Transverse colon (tissue), 4 donors: ENCODE measurements around the gene CGREF1. TPM values are rescaled to one million over a fixed set of nuclear protein-coding genes. Genes with fewer than 3 reads are reported as not detected.

Source experiments
- DNase-seq: peaks from one replicate; pipeline ENCODE4 v3.0.0-alpha.2; 2019
- H3K27ac ChIP-seq, 4 donors: fragments of 200-600 bp; sonication (generic); 2 replicates each; pipeline ENCODE4 v1.5.1; 2016 to 2018; ENCODE audit warnings: inconsistent platforms in 4 of 4
- H3K27me3 ChIP-seq: fragments of 200-600 bp; sonication (generic); 2 replicates; pipeline ENCODE4 v1.5.1; 2017; ENCODE audit warnings: inconsistent platforms
- H3K36me3 ChIP-seq, 4 donors: fragments of 200-600 bp; sonication (generic); 2 replicates each; pipeline ENCODE4 v1.5.1; 2017 to 2019; ENCODE audit warnings: inconsistent platforms in 4 of 4
- H3K4me1 ChIP-seq, 4 donors: fragments of 200-600 bp; sonication (generic); 2 replicates each; pipeline ENCODE4 v1.5.1; 2017 to 2020; ENCODE audit warnings: inconsistent platforms in 4 of 4
- H3K4me3 ChIP-seq, 4 donors: fragments of 200-600 bp; sonication (generic); 1 replicate in 1 of 4; 2 replicates in 3 of 4; pipeline versions ENCODE4 v1.5.1 to v1.6.1; 2017 to 2019; ENCODE audit warnings: inconsistent platforms in 4 of 4
- H3K9me3 ChIP-seq, 2 donors: fragments of 200-600 bp; sonication (generic); 2 replicates each; pipeline ENCODE4 v1.5.1; 2017 to 2019; ENCODE audit warnings: inconsistent platforms in 2 of 2
- EP300 ChIP-seq: sonication (generic); formaldehyde crosslinking; IDR thresholded peaks from one replicate; pipeline ENCODE4 v1.6.1; 2017; ENCODE audit warnings: antibody characterized with exemption, low read depth
- POLR2A ChIP-seq: fragments of 450-650 bp; IDR thresholded peaks from one replicate; pipeline ENCODE4 v1.6.1; 2016; ENCODE audit warnings: antibody characterized with exemption, mild to moderate bottlenecking, moderate library complexity
- POLR2AphosphoS5 ChIP-seq, 3 donors: sonication (generic); formaldehyde crosslinking; IDR thresholded peaks; one replicate each; pipeline ENCODE4 v1.6.1; 2016; ENCODE audit warnings: antibody characterized with exemption in 3 of 3
- WGBS, 2 donors: methylation state at CpG; one replicate each; pipeline ENCODE4 v1.1.5; 2018; ENCODE audit warnings: low coverage in 1 of 2; 5-methylcytosine and 5-hydroxymethylcytosine counted together
- in situ Hi-C, 4 donors: fragments of 200-750 bp; cut with MboI; loops; one replicate each; pipeline versions ENCODE4 v1.15.0 to v1.15.1; 2017; ENCODE audit warnings: low sequenced_read_pairs in 3 of 4, low pct_ligation_motif_present in 1 of 4, low pct_unique_long_range_greater_than_20kb in 1 of 4
- intact Hi-C: fragments of 100-400 bp; cut with DNase I; formaldehyde crosslinking; loops from one replicate; pipeline ENCODE4 v1.15.1; 2023; ENCODE audit warnings: low total_unique reads
- total RNA-seq, 4 donors: library from RNA; depleted of rRNA; stranded (reverse); fragments of >200 nt; gene quantifications; one replicate each; pipeline ENCODE4 v1.1.0, GENCODE V29; 2016
- TF ChIP-seq, protein P1 (sequence below), 5 experiments: fragments of 200-600 bp in 3 of 5; fragments of 450-650 bp in 2 of 5; sonication (generic) in 3 of 5; IDR thresholded peaks; 1 replicate in 2 of 5; 2 replicates in 3 of 5; pipeline ENCODE4 v1.5.1; 2016 to 2017; ENCODE audit warnings: antibody characterized with exemption in 5 of 5, inconsistent platforms in 3 of 5, mild to moderate bottlenecking in 2 of 5, moderate library complexity in 1 of 5

Gene CGREF1
- total RNA-seq, 4 donors from 2014 or later, result 0.27 to 4.9 (median 1.1) TPM; not detected in 1

DNA sequence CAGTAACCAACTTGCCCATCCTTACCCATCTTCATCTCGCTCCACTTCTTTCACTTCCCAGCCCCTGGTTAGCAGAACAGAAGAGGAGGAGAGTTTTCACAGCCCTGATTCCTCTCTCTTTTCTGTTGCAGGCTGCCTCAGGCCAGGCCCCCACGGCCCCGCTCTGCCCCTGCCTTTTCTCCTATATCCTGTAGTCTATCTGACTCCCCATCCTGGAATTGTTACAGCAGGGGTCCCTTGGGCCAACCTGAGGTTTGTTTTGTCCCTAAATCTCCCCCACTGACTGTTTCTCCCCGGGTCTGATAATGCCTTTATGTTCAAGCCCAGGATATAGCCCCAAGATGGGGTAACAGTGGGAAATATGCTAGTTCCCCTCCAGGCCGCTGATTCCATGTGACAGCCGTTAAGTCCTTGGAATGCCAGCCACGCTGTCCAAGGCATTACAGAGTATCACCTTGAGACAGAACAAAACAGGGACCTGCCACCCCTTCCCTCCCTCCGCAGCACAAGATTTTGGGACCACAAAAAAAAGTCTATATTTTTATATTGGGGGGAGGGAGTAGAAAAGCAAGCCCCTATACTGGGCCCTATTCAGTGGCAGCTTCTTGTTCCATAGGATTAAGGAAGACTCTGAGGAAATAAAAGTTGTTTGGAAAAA, 48.8 kb downstream of the CGREF1 start:
- intact Hi-C loops (no loop called here), in situ Hi-C loops (no loop called here)
- H3K36me3 ChIP-seq, result no peaks in the 10 kb centered on the region
- peak overlapping the region in 2 of 4 donors; percentile 78 to 98 for H3K4me3 ChIP-seq
- H3K4me1 ChIP-seq, result peaks cover 15 to 52% (median 38%) of the 10 kb centered on the region in 4 donors
- H3K27me3 ChIP-seq, result no peaks in the 10 kb centered on the region
- TF ChIP-seq POLR2AphosphoS5 (IDR thresholded peaks at IDR 0.05) (no peak), POLR2A (no peak), EP300 (no peak)
- TF ChIP-seq, protein P1, sequence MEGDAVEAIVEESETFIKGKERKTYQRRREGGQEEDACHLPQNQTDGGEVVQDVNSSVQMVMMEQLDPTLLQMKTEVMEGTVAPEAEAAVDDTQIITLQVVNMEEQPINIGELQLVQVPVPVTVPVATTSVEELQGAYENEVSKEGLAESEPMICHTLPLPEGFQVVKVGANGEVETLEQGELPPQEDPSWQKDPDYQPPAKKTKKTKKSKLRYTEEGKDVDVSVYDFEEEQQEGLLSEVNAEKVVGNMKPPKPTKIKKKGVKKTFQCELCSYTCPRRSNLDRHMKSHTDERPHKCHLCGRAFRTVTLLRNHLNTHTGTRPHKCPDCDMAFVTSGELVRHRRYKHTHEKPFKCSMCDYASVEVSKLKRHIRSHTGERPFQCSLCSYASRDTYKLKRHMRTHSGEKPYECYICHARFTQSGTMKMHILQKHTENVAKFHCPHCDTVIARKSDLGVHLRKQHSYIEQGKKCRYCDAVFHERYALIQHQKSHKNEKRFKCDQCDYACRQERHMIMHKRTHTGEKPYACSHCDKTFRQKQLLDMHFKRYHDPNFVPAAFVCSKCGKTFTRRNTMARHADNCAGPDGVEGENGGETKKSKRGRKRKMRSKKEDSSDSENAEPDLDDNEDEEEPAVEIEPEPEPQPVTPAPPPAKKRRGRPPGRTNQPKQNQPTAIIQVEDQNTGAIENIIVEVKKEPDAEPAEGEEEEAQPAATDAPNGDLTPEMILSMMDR (IDR thresholded peaks at IDR 0.05), result no peak
- peak overlapping the region; percentile 92 to 96 (median 95) for H3K27ac ChIP-seq
- DNase-seq, result no peak
- no peaks in the 10 kb centered on the region for H3K9me3 ChIP-seq
- 83 to 88% methylated on average over 5 to 8 of the region's 8 CpGs for WGBS, 2 donors

DNA sequence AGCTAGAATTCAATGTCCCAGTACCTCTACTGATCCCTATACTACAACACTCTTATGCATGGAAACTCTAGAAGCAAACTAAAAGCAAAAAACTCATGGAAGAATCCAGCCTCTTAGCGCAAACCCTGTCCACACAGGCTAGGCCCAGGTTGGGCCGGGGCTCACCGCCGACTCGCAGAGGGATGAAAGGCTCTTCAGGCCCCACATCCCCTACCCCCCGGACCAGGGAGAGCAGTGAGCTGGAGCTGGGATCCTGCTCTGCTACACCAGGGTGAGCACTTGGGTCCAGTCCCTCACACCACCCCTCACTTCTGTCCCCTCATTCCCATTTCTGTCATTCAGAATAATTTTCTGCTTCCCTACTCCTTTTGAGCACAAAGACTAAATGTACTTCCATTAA, 49.5 kb downstream of the CGREF1 start:
- no peak overlapping the region for H3K4me3 ChIP-seq
- no peak for DNase-seq
- H3K4me1 ChIP-seq, result peaks cover 15 to 46% (median 34%) of the 10 kb centered on the region in 4 donors
- intact Hi-C loops (no loop called here), in situ Hi-C loops (no loop called here)
- no peaks in the 10 kb centered on the region for H3K9me3 ChIP-seq
- no peaks in the 10 kb centered on the region for H3K27me3 ChIP-seq
- 97 to 100% methylated on average over 1 to 6 of the region's 6 CpGs for WGBS, 2 donors
- H3K27ac ChIP-seq, result no peak overlapping the region
- TF ChIP-seq EP300, result no peak
- TF ChIP-seq POLR2A, result no peak
- TF ChIP-seq, protein P1 (IDR thresholded peaks at IDR 0.05), result no peak
- TF ChIP-seq POLR2AphosphoS5 (IDR thresholded peaks at IDR 0.05), result no peak
- H3K36me3 ChIP-seq, result no peaks in the 10 kb centered on the region

DNA sequence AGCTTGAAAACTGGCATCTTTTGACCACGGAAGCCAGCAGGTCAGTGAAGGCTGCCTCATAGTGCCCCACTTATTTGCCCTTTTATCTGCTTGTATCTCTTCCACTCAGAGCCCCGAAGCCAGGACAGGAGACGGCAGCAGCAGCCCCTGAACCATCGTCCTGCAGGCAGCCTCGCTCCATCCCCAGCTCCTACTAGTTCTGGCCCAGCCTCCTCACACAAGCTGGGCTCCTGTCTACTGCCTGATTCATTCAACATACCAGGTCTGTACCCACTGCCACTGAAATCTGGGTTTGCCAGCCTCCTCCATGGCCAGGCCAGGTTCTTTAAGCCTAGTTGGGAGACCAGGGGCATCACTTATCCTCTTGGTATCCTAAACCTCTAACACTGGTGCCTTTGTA, 51.5 kb downstream of the CGREF1 start:
- Histone ChIP-seq H3K9me3 (no peaks in the 10 kb centered on the region), H3K27ac (no peak overlapping the region), H3K4me1 (peaks cover 12 to 27% (median 24%) of the 10 kb centered on the region in 4 donors), H3K36me3 (no peaks in the 10 kb centered on the region), H3K4me3 (no peak overlapping the region), H3K27me3 (no peaks in the 10 kb centered on the region)
- no peak for DNase-seq
- intact Hi-C loops (no loop called here), in situ Hi-C loops (no loop called here)
- TF ChIP-seq EP300 (no peak), POLR2AphosphoS5 (IDR thresholded peaks at IDR 0.05) (no peak), POLR2A (no peak)
- TF ChIP-seq, protein P1 (IDR thresholded peaks at IDR 0.05), result no peak
- 91 to 100% methylated on average over 2 to 5 of the region's 5 CpGs for WGBS, 2 donors

DNA sequence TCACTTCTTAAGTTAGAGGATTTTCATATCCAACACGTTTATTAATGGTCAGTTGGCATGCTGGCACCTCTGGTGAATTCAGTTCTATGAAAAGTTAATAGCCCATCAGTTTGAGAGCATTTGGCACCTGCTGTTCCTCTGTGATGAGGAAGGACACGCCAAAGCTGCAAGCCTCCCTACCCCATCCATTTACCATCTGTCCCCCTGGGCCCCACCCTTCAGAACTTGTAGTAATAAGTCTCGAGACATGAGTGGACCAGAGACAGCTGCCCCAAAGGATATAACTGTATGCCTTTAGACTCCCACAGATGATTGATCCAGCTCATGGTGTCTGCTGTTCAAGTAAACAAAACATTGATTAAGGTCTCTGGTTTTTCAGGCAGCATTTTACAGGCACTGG, 53.8 kb downstream of the CGREF1 start:
- in situ Hi-C loops (no loop called here), intact Hi-C loops (no loop called here)
- DNase-seq, result no peak
- Histone ChIP-seq H3K4me1 (peaks cover 7 to 14% (median 11%) of the 10 kb centered on the region in 4 donors), H3K36me3 (no peaks in the 10 kb centered on the region), H3K4me3 (no peak overlapping the region), H3K9me3 (no peaks in the 10 kb centered on the region), H3K27me3 (no peaks in the 10 kb centered on the region), H3K27ac (no peak overlapping the region)
- TF ChIP-seq, protein P1 (IDR thresholded peaks at IDR 0.05), result no peak
- TF ChIP-seq EP300 (no peak), POLR2A (no peak), POLR2AphosphoS5 (IDR thresholded peaks at IDR 0.05) (no peak)
- whole genome bisulfite sequencing, 2 donors, result 71 to 73% methylated on average over 3 of the region's 3 CpGs
